PC-9 (cell line): ENCODE data around the gene RABAC1. TPM values are rescaled to one million over a fixed set of nuclear protein-coding genes. Genes with fewer than 3 reads are reported as not detected.

ENCODE experiments used
- BruUV-seq: library from RNA; stranded (reverse); fragments of 400-500 nt; replicated peaks from 2 replicates; lab custom pipeline; 2021; lab: Mats Ljungman, UMichigan
- CTCF ChIA-PET: fragments of 300-600 bp; sonication (Branson Sonifier 250); formaldehyde crosslinking; loops from one replicate; lab custom pipeline; 2022; ENCODE audit warnings: antibody characterized with exemption; lab: Charles Lee
- POLR2A ChIA-PET: fragments of 300-600 bp; sonication (Branson Sonifier 250); formaldehyde crosslinking; loops from one replicate; lab custom pipeline; 2022; ENCODE audit warnings: antibody characterized with exemption; ENCODE audit not compliant: unreplicated experiment; lab: Charles Lee
- DNase-seq, 2 experiments: peaks; one replicate each; pipeline versions ENCODE4 v3.0.0 to v3.0.0-alpha.2; 2015 to 2022; ENCODE audit warnings: mixed read lengths in 1 of 2
- H2AFZ ChIP-seq: fragments of 200-600 bp; sonication (generic); 2 replicates; pipeline ENCODE4 v1.8.1; 2017; ENCODE audit warnings: antibody characterized with exemption
- H3F3A ChIP-seq: fragments of 200-600 bp; sonication (generic); 2 replicates; pipeline ENCODE4 v1.8.1; 2017; ENCODE audit warnings: antibody characterized with exemption, mild to moderate bottlenecking, low read depth; ENCODE audit not compliant: insufficient read depth
- H3K27ac ChIP-seq: fragments of 200-600 bp; sonication (generic); 2 replicates; pipeline ENCODE4 v1.6.1; 2016; ENCODE audit warnings: mixed run types
- H3K27me3 ChIP-seq: fragments of 200-600 bp; sonication (generic); 2 replicates; pipeline ENCODE4 v1.6.1; 2016; ENCODE audit warnings: low read depth, mixed run types; ENCODE audit not compliant: insufficient read depth
- H3K36me3 ChIP-seq: fragments of 200-600 bp; sonication (generic); 2 replicates; pipeline ENCODE4 v1.6.1; 2016; ENCODE audit warnings: low read depth, mixed run types
- H3K4me1 ChIP-seq: fragments of 200-600 bp; sonication (generic); replicated peaks from 2 replicates; pipeline ENCODE4 v1.6.1; 2016; ENCODE audit warnings: mixed run types; ENCODE audit not compliant: insufficient read depth
- H3K4me2 ChIP-seq: fragments of 200-600 bp; sonication (generic); 2 replicates; pipeline ENCODE4 v1.6.1; 2017; ENCODE audit warnings: mixed run types
- H3K4me3 ChIP-seq: fragments of 200-600 bp; sonication (generic); 2 replicates; pipeline ENCODE4 v1.6.1; 2016; ENCODE audit warnings: mixed run types
- H3K79me2 ChIP-seq: fragments of 200-600 bp; sonication (generic); 2 replicates; pipeline ENCODE4 v1.6.1; 2017; ENCODE audit warnings: low read depth, mixed run types
- H3K9me2 ChIP-seq: fragments of 200-600 bp; sonication (generic); 2 replicates; pipeline ENCODE4 v1.8.1; 2017; ENCODE audit warnings: mild to moderate bottlenecking; ENCODE audit not compliant: insufficient read depth
- H3K9me3 ChIP-seq: fragments of 200-600 bp; sonication (generic); 2 replicates; pipeline ENCODE4 v1.8.1; 2016; ENCODE audit warnings: low read depth; ENCODE audit not compliant: insufficient read depth
- H4K20me1 ChIP-seq: fragments of 200-600 bp; sonication (generic); 2 replicates; pipeline ENCODE4 v1.8.1; 2017; ENCODE audit not compliant: insufficient read depth
- EZH2 ChIP-seq: fragments of 200-600 bp; sonication (generic); IDR thresholded peaks from 2 replicates; pipeline ENCODE4 v1.8.0; 2017; ENCODE audit warnings: antibody characterized with exemption, low read depth
- intact Hi-C: fragments of 100-400 bp; cut with micrococcal nuclease; formaldehyde crosslinking; loops from one replicate; pipeline ENCODE4 v1.10.0; 2022; ENCODE audit not compliant: unreplicated experiment
- total RNA-seq: library from RNA; stranded (reverse); gene quantifications from 2 replicates; pipeline ENCODE4 v1.2.3, GENCODE V29; 2021
- TF ChIP-seq, protein P1 (sequence below): fragments of 200-600 bp; sonication (generic); conservative IDR thresholded peaks from 2 replicates; pipeline ENCODE4 v1.6.1; 2017; ENCODE audit warnings: mixed run types, antibody characterized with exemption, mild to moderate bottlenecking, moderate library complexity

Gene RABAC1
- total RNA-seq, 1 experiment from 2014 or later = 110 TPM

DNA sequence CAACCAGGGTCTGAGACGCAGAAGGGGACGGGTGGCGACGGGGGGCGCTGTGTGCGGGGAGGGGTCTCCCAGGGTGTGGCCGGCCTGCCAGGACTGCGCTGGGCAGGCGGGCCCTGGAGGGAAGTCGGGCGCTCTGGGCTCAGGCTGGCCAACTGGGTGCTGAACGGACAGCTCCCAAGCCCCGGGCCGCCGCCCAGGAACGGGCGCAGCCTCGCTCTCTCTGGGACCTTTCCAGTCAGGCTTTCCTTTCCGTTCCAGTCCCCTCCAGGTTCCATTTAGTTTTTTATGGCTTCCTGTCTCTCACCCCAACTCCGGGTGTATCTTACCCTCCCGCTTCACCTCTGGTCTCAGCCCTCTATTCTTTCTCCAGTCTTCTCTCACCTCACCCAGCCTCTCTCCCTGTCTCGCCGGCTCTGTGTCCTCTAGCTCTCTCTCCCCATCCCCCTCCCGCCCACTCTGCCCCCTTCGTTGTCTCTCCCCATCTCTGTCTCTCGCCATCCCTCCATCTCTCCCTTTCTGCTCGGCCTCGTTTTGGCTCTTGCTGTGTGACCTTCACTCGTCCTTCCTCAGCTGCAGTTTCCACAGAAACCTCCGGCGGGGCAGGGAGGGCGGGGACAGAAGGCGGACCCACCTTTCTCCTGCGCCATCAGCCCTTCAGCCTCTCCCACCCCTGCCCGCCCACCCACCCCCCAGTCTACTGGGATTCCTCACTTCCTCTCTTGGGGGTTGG lies 38.2 kb upstream of the RABAC1 start:
- H3K27ac ChIP-seq = no peak overlapping the region
- no peaks in the 10 kb centered on the region for H3K9me3 ChIP-seq
- H3K4me1 ChIP-seq = no peaks in the 10 kb centered on the region
- H3K27me3 ChIP-seq = peaks cover 82% of the 10 kb centered on the region
- CTCF ChIA-PET = interaction anchor here (0.6 kb wide), 1 partner anchor 94 kb away, joined by 6 read pairs; no protein-coding TSS in a partner anchor
- H3K79me2 ChIP-seq = no peaks in the 10 kb centered on the region
- TF ChIP-seq, protein P1, sequence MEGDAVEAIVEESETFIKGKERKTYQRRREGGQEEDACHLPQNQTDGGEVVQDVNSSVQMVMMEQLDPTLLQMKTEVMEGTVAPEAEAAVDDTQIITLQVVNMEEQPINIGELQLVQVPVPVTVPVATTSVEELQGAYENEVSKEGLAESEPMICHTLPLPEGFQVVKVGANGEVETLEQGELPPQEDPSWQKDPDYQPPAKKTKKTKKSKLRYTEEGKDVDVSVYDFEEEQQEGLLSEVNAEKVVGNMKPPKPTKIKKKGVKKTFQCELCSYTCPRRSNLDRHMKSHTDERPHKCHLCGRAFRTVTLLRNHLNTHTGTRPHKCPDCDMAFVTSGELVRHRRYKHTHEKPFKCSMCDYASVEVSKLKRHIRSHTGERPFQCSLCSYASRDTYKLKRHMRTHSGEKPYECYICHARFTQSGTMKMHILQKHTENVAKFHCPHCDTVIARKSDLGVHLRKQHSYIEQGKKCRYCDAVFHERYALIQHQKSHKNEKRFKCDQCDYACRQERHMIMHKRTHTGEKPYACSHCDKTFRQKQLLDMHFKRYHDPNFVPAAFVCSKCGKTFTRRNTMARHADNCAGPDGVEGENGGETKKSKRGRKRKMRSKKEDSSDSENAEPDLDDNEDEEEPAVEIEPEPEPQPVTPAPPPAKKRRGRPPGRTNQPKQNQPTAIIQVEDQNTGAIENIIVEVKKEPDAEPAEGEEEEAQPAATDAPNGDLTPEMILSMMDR = no peak
- TF ChIP-seq EZH2 = no peak
- H3K4me3 ChIP-seq = no peak overlapping the region
- POLR2A ChIA-PET = interaction anchor here (0.6 kb wide), 1 partner anchor 244 kb away, joined by 15 read pairs; no protein-coding TSS in a partner anchor
- no TSS peak for BruUV-seq
- no peak overlapping the region for H3K4me2 ChIP-seq
- intact Hi-C loops = loop anchor here (10.0 kb wide), 1 partner anchor 98 kb away; no protein-coding TSS in a partner anchor
- DNase-seq = peak in 1 of 2 experiments; percentile 53
- no peak overlapping the region for H2AFZ ChIP-seq
- H3K36me3 ChIP-seq = no peaks in the 10 kb centered on the region
- no peaks in the 10 kb centered on the region for H3F3A ChIP-seq
- H3K9me2 ChIP-seq = no peaks in the 10 kb centered on the region
- no peaks in the 10 kb centered on the region; the same call in 1 of the 2 replicates for H4K20me1 ChIP-seq

DNA sequence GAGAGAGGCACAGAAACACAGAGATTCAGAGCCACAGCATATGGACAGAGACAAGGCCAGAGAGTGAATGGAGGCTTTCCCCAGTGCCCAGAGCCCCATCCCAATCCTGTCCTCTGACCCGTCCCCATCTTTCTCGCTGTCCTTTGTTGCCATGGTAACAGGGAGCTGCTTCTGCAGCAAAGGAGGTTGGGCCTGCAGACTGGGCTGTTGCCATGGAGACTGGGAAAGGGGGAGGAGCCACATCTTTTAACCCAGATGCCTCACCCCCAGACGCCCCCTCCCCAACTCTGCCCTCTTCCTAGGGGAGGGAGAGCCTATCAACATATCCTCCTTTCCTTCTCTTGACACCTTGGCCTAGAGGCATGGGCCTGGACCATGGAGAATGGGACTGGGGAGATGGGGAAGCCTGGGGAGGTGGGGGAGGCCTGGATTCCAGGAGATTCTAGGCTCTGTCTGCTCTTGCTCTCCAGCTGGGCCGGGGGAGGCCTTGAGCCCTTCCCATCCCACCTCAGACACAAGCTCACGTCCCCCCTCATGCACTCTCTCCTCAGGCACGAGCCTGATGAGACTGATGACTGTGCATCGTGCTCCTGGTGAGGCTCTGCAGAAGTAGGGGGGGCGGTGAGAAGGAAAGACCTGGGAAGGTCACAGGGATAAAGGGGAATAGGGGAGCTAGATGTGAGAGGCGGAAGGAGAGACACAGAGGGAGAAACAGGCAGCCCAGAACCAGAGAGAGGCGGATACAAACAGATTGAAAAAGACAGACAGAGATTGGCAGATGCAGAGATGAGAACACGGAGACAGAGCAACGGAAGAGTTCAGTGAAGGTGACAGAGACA lies 37.1 kb upstream of the RABAC1 start:
- Histone ChIP-seq H3K27ac (no peak overlapping the region), H3K4me1 (no peaks in the 10 kb centered on the region), H3K4me3 (no peak overlapping the region), H3K9me3 (no peaks in the 10 kb centered on the region), H3K79me2 (no peaks in the 10 kb centered on the region), H3K36me3 (no peaks in the 10 kb centered on the region), H2AFZ (no peak overlapping the region), H4K20me1 (no peaks in the 10 kb centered on the region; the same call in 1 of the 2 replicates), H3K4me2 (no peak overlapping the region), H3K9me2 (no peaks in the 10 kb centered on the region), H3F3A (no peaks in the 10 kb centered on the region), H3K27me3 (peaks cover 79% of the 10 kb centered on the region)
- TF ChIP-seq, protein P1 = no peak
- TF ChIP-seq EZH2 = no peak
- intact Hi-C loops = loop anchor here (10.0 kb wide), 1 partner anchor 99 kb away; no protein-coding TSS in a partner anchor
- ChIA-PET POLR2A (no interaction called here), CTCF (interaction anchor here (0.6 kb wide), 1 partner anchor 580 kb away, joined by 4 read pairs; no protein-coding TSS in a partner anchor)
- no TSS peak for BruUV-seq
- DNase-seq = no peak
